Upper lobe of left lung (tissue), 6 donors: ENCODE measurements around the gene CDH13. TPM values are rescaled to one million over a fixed set of nuclear protein-coding genes. Genes with fewer than 3 reads are reported as not detected.

Experiments
- ATAC-seq, 2 donors: fragments of 200-7000 bp; cut with Tn5 transposase; one replicate each; pipeline ENCODE4 v1.9.1; 2022; ENCODE audit warnings: mild to moderate bottlenecking in 2 of 2, moderate library complexity in 2 of 2; ENCODE audit not compliant: low FRiP score in 2 of 2
- DNase-seq, 2 donors: peaks; one replicate each; pipeline ENCODE4 v3.0.0-alpha.2; 2019 to 2020
- H3K27ac ChIP-seq, 4 donors: fragments of 200-600 bp; sonication (generic); one replicate each; pipeline ENCODE4 v1.5.1; 2016 to 2019
- H3K27me3 ChIP-seq, 4 donors: fragments of 200-600 bp; sonication (generic); one replicate each; pipeline ENCODE4 v1.5.1; 2017 to 2019
- H3K36me3 ChIP-seq, 4 donors: fragments of 200-600 bp; sonication (generic); one replicate each; pipeline ENCODE4 v1.5.1; 2016 to 2019
- H3K4me1 ChIP-seq, 4 donors: fragments of 200-600 bp; sonication (generic); one replicate each; pipeline ENCODE4 v1.5.1; 2018 to 2019
- H3K4me3 ChIP-seq, 4 donors: fragments of 200-600 bp; sonication (generic); one replicate each; pipeline ENCODE4 v1.5.1; 2017 to 2019; ENCODE audit warnings: mild to moderate bottlenecking in 2 of 4, moderate library complexity in 1 of 4
- H3K9me3 ChIP-seq, 4 donors: fragments of 200-600 bp; sonication (generic); one replicate each; pipeline ENCODE4 v1.5.1; 2018 to 2019
- CTCF ChIP-seq, 6 experiments: fragments of 450-650 bp in 4 of 6; fragments of 200-600 bp in 2 of 6; sonication (generic) in 2 of 6; IDR thresholded peaks; one replicate each; pipeline ENCODE4 v1.5.1; 2016 to 2019; ENCODE audit warnings: antibody characterized with exemption in 6 of 6
- EP300 ChIP-seq, 4 donors: sonication (generic); formaldehyde crosslinking; IDR thresholded peaks; one replicate each; pipeline ENCODE4 v1.5.1; 2017; ENCODE audit warnings: antibody characterized with exemption in 4 of 4, control low read depth in 2 of 4
- POLR2A ChIP-seq, 4 donors: fragments of 450-650 bp; IDR thresholded peaks; one replicate each; pipeline ENCODE4 v1.5.1; 2016 to 2017; ENCODE audit warnings: antibody characterized with exemption in 4 of 4, mild to moderate bottlenecking in 2 of 4
- POLR2AphosphoS5 ChIP-seq, 2 donors: sonication (generic); formaldehyde crosslinking; IDR thresholded peaks; one replicate each; pipeline ENCODE4 v1.5.1; 2017; ENCODE audit warnings: antibody characterized with exemption in 2 of 2
- WGBS, 2 donors: methylation state at CpG; one replicate each; pipeline ENCODE4 v1.1.5; 2017 to 2018; 5-methylcytosine and 5-hydroxymethylcytosine counted together
- total RNA-seq, 6 donors: library from RNA; depleted of rRNA in 4 of 6; stranded (reverse); fragments of >200 nt in 4 of 6; gene quantifications; one replicate each; pipeline versions ENCODE4 v1.1.0 to v1.2.1, GENCODE V29; 2016 to 2021
- donor health status: DM: no; HTN: no; CAD: no; lungs with moderate emphysema.
- donor health status: DM: no; HTN: yes; CAD: no; lungs with severe emphysema.

Gene CDH13
- total RNA-seq, 6 donors from 2014 or later = 11.3 to 39.8 (median 19.9) TPM

GRCh38 chr16:83619381-83620150, 992.8 kb downstream of the CDH13 start:
- no peak overlapping the region for H3K4me3 ChIP-seq
- WGBS, 2 donors = 39 to 46% methylated on average over 9 to 12 of the region's 12 CpGs
- DNase-seq = no peak
- no peaks in the 10 kb centered on the region for H3K36me3 ChIP-seq
- H3K27ac ChIP-seq = no peak overlapping the region
- no peak for ATAC-seq
- no peaks in the 10 kb centered on the region for H3K4me1 ChIP-seq
- TF ChIP-seq CTCF (IDR thresholded peaks at IDR 0.05) (no peak), EP300 (IDR thresholded peaks at IDR 0.05) (no peak), POLR2A (IDR thresholded peaks at IDR 0.05) (no peak), POLR2AphosphoS5 (IDR thresholded peaks at IDR 0.05) (no peak)
- H3K27me3 ChIP-seq = no peaks in the 10 kb centered on the region
- no peaks in the 10 kb centered on the region for H3K9me3 ChIP-seq

- Histone ChIP-seq H3K27ac (no peak overlapping the region), H3K36me3 (no peaks in the 10 kb centered on the region), H3K27me3 (no peaks in the 10 kb centered on the region), H3K4me3 (no peak overlapping the region), H3K9me3 (no peaks in the 10 kb centered on the region), H3K4me1 (no peaks in the 10 kb centered on the region)
- no peak for TF ChIP-seq POLR2A (IDR thresholded peaks at IDR 0.05)
- TF ChIP-seq POLR2AphosphoS5 (IDR thresholded peaks at IDR 0.05) = no peak
- TF ChIP-seq EP300 (IDR thresholded peaks at IDR 0.05) = no peak
- TF ChIP-seq CTCF (IDR thresholded peaks at IDR 0.05) = no peak
- ATAC-seq (no peak), DNase-seq (no peak)
- 87 to 92% methylated on average over 7 of the region's 7 CpGs for WGBS, 2 donors
Measured at GRCh38 chr16:83622010-83622409, 995.2 kb downstream of the CDH13 start.

DNA sequence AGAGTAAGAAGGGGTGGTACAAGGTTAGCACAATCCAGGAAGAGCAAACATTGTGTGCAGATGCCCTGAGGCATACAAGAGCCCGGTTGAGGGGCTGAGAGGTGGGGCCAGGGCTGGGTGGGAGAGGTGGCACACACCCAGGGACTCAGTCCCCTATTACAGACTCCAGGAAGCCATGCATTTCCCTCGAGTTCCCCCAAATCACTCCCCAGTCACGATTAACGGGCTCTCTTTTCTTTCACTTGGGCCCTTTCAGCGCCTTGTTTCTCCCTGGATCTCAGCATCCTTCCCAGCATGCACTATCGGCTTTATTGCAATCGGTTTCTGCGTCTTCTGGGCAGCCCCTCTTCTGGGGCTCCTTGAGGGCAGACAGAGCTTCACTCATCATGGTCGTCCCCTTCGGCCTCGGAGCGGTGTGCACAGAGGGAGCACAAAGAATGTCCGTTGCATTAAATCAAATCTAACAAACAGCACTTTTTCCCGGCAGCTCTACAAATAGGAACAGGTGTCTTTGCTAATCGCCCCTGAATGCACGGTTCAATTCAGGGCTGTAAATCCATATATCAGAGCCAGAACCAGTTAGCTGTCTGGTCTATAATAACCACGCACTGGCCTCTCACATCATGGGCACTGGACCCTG, 996.4 kb downstream of the CDH13 start:
- ATAC-seq (no peak), DNase-seq (no peak)
- WGBS, 2 donors = 79 to 83% methylated on average over 17 of the region's 17 CpGs
- TF ChIP-seq CTCF (IDR thresholded peaks at IDR 0.05) (no peak), POLR2A (IDR thresholded peaks at IDR 0.05) (no peak), EP300 (IDR thresholded peaks at IDR 0.05) (no peak), POLR2AphosphoS5 (IDR thresholded peaks at IDR 0.05) (no peak)
- Histone ChIP-seq H3K36me3 (no peaks in the 10 kb centered on the region), H3K9me3 (no peaks in the 10 kb centered on the region), H3K4me1 (no peaks in the 10 kb centered on the region), H3K27me3 (no peaks in the 10 kb centered on the region), H3K27ac (no peak overlapping the region), H3K4me3 (no peak overlapping the region)

GRCh38 chr16:83623892-83624291, 997.1 kb downstream of the CDH13 start:
- no peak for TF ChIP-seq POLR2A (IDR thresholded peaks at IDR 0.05)
- no peak for TF ChIP-seq EP300 (IDR thresholded peaks at IDR 0.05)
- no peak for TF ChIP-seq POLR2AphosphoS5 (IDR thresholded peaks at IDR 0.05)
- no peak for TF ChIP-seq CTCF (IDR thresholded peaks at IDR 0.05)
- no peak overlapping the region for H3K4me3 ChIP-seq
- H3K9me3 ChIP-seq = no peaks in the 10 kb centered on the region
- H3K36me3 ChIP-seq = no peaks in the 10 kb centered on the region
- no peaks in the 10 kb centered on the region for H3K4me1 ChIP-seq
- DNase-seq = no peak
- no peak overlapping the region for H3K27ac ChIP-seq
- 69 to 73% methylated on average over 6 of the region's 6 CpGs for WGBS, 2 donors
- no peaks in the 10 kb centered on the region for H3K27me3 ChIP-seq
- no peak for ATAC-seq
